Measurements from ENCODE around the gene TUBB.

TUBB gene

GRCh38 chr6:30703011-30703410, 17.1 kb upstream of the TUBB start:
- TF ChIP-seq CTCF (IDR thresholded peaks at IDR 0.05; ENCODE audit: low read depth, low read length) = no peak
- H3K4me3 ChIP-seq (ENCODE audit: low read depth, low read length) = no peak overlapping the region

GRCh38 chr6:30703821-30704220, 16.3 kb upstream of the TUBB start:
- TF ChIP-seq CTCF (IDR thresholded peaks at IDR 0.05; ENCODE audit: low read depth, low read length) = no peak
- H3K4me3 ChIP-seq (ENCODE audit: low read depth, low read length) = no peak overlapping the region

- TF ChIP-seq CTCF (IDR thresholded peaks at IDR 0.05; ENCODE audit: low read depth, low read length) = no peak
- no peak overlapping the region for H3K4me3 ChIP-seq (ENCODE audit: low read depth, low read length)
Observed at GRCh38 chr6:30705620-30706019, 14.5 kb upstream of the TUBB start.

- TF ChIP-seq CTCF (IDR thresholded peaks at IDR 0.05; ENCODE audit: low read depth, low read length) = no peak
Observed at GRCh38 chr6:30707281-30707850, 12.8 kb upstream of the TUBB start.

GRCh38 chr6:30709101-30709868, 10.9 kb upstream of the TUBB start:
- TF ChIP-seq CTCF (IDR thresholded peaks at IDR 0.05; ENCODE audit: low read depth, low read length) = no peak
- no peak overlapping the region for H3K4me3 ChIP-seq (ENCODE audit: low read depth, low read length)

More at GRCh38 chr6:30707281-30707850, 12.8 kb upstream of the TUBB start:
- H3K4me3 ChIP-seq (ENCODE audit: low read depth, low read length) = no peak overlapping the region

GRCh38 chr6:30711758-30712380, 8.3 kb upstream of the TUBB start:
- no peak for TF ChIP-seq CTCF (IDR thresholded peaks at IDR 0.05; ENCODE audit: low read depth, low read length)
- no peak overlapping the region for H3K4me3 ChIP-seq (ENCODE audit: low read depth, low read length)

- no peak for TF ChIP-seq CTCF (IDR thresholded peaks at IDR 0.05; ENCODE audit: low read depth, low read length)
- no peak overlapping the region for H3K4me3 ChIP-seq (ENCODE audit: low read depth, low read length)
Observed at GRCh38 chr6:30712441-30712945, 7.7 kb upstream of the TUBB start.

Measured in WI38 (cell line).